Colonic mucosa (tissue), 4 donors: Measurements from ENCODE around the gene C12orf75. TPM values are rescaled to one million over a fixed set of nuclear protein-coding genes. Genes with fewer than 3 reads are reported as not detected.
A peak's percentile ranks its signal among the peaks of the same experiment; 100 is the strongest.
"Not testable (repeated sequence)": the region's sequence is repeated elsewhere in the genome, so short reads cannot be mapped to it uniquely, and the experiment has no call there.

Experiments used
- DNase-seq: peaks from one replicate; pipeline ENCODE4 v3.0.0-alpha.2; 2020
- H3K27ac ChIP-seq: fragments of 200-600 bp; one replicate; pipeline ENCODE4 v1.8.0; 2021
- H3K27me3 ChIP-seq: fragments of 200-600 bp; one replicate; pipeline ENCODE4 v1.8.0; 2021
- H3K36me3 ChIP-seq: fragments of 200-600 bp; one replicate; pipeline ENCODE4 v1.8.0; 2021
- H3K4me1 ChIP-seq: fragments of 200-600 bp; one replicate; pipeline ENCODE4 v1.8.0; 2021; ENCODE audit warnings: mild to moderate bottlenecking
- H3K4me3 ChIP-seq: fragments of 200-600 bp; one replicate; pipeline ENCODE4 v1.8.0; 2021
- H3K9ac ChIP-seq, 2 donors: one replicate each; pipeline ENCODE4 v1.7.0; 2013; ENCODE audit warnings: control low read depth in 2 of 2, low read depth in 2 of 2, low read length in 2 of 2
- H3K9me3 ChIP-seq: fragments of 200-600 bp; one replicate; pipeline ENCODE4 v1.8.0; 2021
- CTCF ChIP-seq: fragments of 200-600 bp; IDR thresholded peaks from one replicate; pipeline ENCODE4 v1.8.0; 2022; ENCODE audit warnings: antibody characterized with exemption, mild to moderate bottlenecking
- intact Hi-C: fragments of 100-400 bp; cut with DNase I; formaldehyde crosslinking; loops from one replicate; pipeline ENCODE4 v1.14.1; 2022
- total RNA-seq, 2 donors: library from RNA; stranded (reverse); fragmentation: NEBNext Ultra II Directional in 1 of 2; extraction: Animal tissue kit (Norgen Biotek cat#: 25700) in 1 of 2; gene quantifications; one replicate each; pipeline ENCODE4 v1.2.1, GENCODE V29; 2021
- donor health status: healthy.
- donor health status: DM: no; HTN: no; CAD: no.
- donor health status: DM: no; HTN: no; CAD: no.

The C12orf75 gene
- total RNA-seq, 2 donors from 2014 or later = 77.9 to 109 TPM

- H3K27me3 ChIP-seq, H3K36me3 ChIP-seq, H3K4me3 ChIP-seq, H3K9me3 ChIP-seq, H3K4me1 ChIP-seq, DNase-seq, intact Hi-C loops, H3K27ac ChIP-seq, H3K9ac ChIP-seq: not testable (repeated sequence)
Observed at GRCh38 chr12:105308839-105309238, 21.7 kb upstream of the C12orf75 start.

GRCh38 chr12:105309384-105309783 is 21.1 kb upstream of the C12orf75 start:
- H3K27me3 ChIP-seq, H3K4me1 ChIP-seq, H3K9me3 ChIP-seq, H3K4me3 ChIP-seq, DNase-seq, H3K27ac ChIP-seq, H3K36me3 ChIP-seq, intact Hi-C loops, H3K9ac ChIP-seq: not testable (repeated sequence)

- DNase-seq, H3K9me3 ChIP-seq, H3K36me3 ChIP-seq, H3K4me3 ChIP-seq, H3K4me1 ChIP-seq, H3K27ac ChIP-seq, intact Hi-C loops, H3K27me3 ChIP-seq, H3K9ac ChIP-seq: not testable (repeated sequence)
Observed at GRCh38 chr12:105310476-105311085, 19.9 kb upstream of the C12orf75 start.

GRCh38 chr12:105311936-105312335 is 18.6 kb upstream of the C12orf75 start:
- not testable (repeated sequence) for H3K4me1 ChIP-seq

GRCh38 chr12:105313755-105314154 is 16.7 kb upstream of the C12orf75 start:
- H3K9me3 ChIP-seq, H3K4me3 ChIP-seq, H3K36me3 ChIP-seq, H3K4me1 ChIP-seq, H3K27ac ChIP-seq, intact Hi-C loops, DNase-seq, H3K27me3 ChIP-seq, H3K9ac ChIP-seq: not testable (repeated sequence)

More at GRCh38 chr12:105311936-105312335, 18.6 kb upstream of the C12orf75 start:
- H3K27ac ChIP-seq, H3K4me3 ChIP-seq, DNase-seq, intact Hi-C loops, H3K9me3 ChIP-seq, H3K27me3 ChIP-seq, H3K36me3 ChIP-seq, H3K9ac ChIP-seq: not testable (repeated sequence)

- Histone ChIP-seq H3K27ac (peak overlapping the region; percentile 13), H3K9ac (no peak overlapping the region), H3K36me3 (no peaks in the 10 kb centered on the region), H3K4me3 (no peak overlapping the region), H3K4me1 (peaks cover 7% of the 10 kb centered on the region), H3K27me3 (no peaks in the 10 kb centered on the region), H3K9me3 (no peaks in the 10 kb centered on the region)
- no peak for DNase-seq
- intact Hi-C loops = no loop called here
- TF ChIP-seq CTCF = no peak
Observed at GRCh38 chr12:105315130-105315529, 15.4 kb upstream of the C12orf75 start.

- Histone ChIP-seq H3K9me3 (no peaks in the 10 kb centered on the region), H3K4me3 (no peak overlapping the region), H3K27me3 (no peaks in the 10 kb centered on the region), H3K27ac (peak overlapping the region; percentile 13), H3K9ac (no peak overlapping the region), H3K4me1 (peaks cover 7% of the 10 kb centered on the region), H3K36me3 (no peaks in the 10 kb centered on the region)
- intact Hi-C loops = no loop called here
- no peak for DNase-seq
- no peak for TF ChIP-seq CTCF
Observed at GRCh38 chr12:105315726-105316125, 14.8 kb upstream of the C12orf75 start.

GRCh38 chr12:105316931-105317852 is 13.3 kb upstream of the C12orf75 start:
- Histone ChIP-seq H3K4me3 (no peak overlapping the region), H3K9ac (no peak overlapping the region), H3K9me3 (no peaks in the 10 kb centered on the region), H3K27me3 (no peaks in the 10 kb centered on the region), H3K4me1 (peaks cover 7% of the 10 kb centered on the region), H3K36me3 (no peaks in the 10 kb centered on the region), H3K27ac (peak overlapping the region; percentile 52)
- intact Hi-C loops = no loop called here
- no peak for DNase-seq
- no peak for TF ChIP-seq CTCF
